Fibroblast of the conjunctiva (primary cell): ENCODE results near the gene NAPSA.
"Not testable (repeated sequence)": the region's sequence is repeated elsewhere in the genome, so short reads cannot be mapped to it uniquely, and the experiment has no call there.

Experiments
- DNase-seq: peaks from one replicate; pipeline ENCODE4 v3.0.0-alpha.2; 2010; ENCODE audit warnings: low read depth

NAPSA gene

DNA sequence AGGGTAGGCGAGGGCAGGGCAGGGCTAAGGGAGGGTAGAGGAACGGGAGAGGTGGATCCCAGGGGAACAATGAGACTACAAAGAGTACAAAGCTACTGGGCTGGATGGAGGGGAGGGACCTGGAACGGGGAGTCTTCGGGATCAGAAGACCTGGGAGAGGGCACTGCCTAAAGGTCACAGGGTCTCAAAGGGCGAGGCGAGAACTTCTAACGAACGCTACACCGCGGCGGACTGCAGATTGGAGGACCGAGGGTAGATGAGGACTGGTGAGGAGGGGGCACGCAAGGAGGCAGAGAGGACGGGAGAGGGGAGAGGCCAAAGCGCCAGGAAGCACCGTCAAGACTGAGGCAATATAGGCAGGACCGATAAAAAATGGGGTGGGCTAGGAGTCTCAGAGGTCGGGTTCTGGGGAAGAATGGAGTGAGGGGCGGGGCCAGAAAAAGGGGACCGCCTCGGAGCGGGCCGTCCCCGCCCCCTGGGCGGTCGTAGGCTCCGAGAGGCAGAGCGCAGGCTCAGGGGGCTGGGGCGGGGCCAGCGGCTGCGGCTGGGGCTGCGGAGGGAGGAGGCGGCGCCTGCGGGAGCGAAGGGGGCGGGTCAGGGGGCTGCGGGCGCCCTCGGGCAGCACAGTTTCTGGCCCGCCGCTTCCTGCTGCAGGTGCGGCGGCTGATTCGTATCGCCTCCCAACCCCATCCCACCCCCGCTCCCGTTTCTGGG is 34.9 kb downstream of the NAPSA start:
- no peak for DNase-seq

DNA sequence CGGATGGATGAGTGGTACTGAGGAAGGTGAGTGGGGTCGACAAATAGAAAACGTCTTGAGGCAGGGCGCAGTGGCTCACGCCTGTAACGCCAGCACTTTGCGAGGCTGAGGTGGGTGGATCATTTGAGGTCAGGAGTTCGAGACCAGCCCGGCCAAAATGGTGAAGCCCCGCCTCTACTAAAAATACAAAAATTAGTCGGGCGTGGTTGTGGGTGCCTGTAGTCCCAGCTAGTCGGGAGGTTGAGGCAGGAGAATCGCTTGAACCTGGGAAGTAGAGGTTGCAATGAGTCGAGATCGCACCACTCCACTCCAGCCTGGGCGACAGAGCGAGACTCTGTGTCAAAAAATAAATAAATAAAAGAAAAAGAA is 35.5 kb downstream of the NAPSA start:
- DNase-seq, result not testable (repeated sequence)

DNA sequence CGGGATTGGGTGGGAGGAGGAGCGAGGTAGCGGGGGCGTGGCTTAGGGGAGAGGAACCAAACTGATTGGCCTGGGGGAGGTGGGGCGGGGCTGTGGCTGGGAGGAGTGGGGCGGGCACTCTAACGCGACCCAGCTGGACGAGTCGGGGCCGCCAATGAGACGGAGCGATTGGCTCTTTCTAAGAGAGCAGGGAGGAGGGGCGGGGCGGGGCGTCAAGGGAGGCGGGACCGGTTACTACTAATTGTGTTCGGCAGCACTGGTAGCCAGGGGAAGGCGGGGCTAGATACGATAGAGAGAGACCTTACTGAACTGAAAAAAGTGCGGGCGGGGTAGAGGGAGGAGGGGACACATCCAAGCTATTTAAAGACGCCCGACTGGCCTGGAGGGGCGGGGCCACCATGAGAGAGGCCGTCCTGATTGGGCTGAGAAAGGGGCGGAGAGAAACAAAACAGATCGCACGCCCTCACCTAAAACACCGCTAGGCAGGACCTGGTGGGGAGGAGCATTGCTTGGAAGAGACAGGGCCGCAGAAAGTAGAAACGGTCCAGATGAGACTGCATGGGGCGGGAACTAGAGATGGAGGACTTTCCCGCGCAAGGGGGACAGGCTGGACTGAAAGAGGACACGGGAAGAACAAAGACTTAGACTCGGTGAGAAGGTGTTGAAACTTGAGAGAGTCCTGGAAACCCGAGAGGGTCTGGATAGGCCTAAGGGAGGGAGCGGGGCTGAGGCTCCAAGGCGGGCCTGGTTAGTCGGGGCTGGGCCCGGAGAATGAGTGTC is 36.1 kb downstream of the NAPSA start, which contains the start of gene KCNC3:
KCNC3 (minus strand) TSS at position 232 of the 780 bp plus-strand sequence. CDS start 295 bp downstream, outside the sequence.
- DNase-seq, result peak; percentile 89

DNA sequence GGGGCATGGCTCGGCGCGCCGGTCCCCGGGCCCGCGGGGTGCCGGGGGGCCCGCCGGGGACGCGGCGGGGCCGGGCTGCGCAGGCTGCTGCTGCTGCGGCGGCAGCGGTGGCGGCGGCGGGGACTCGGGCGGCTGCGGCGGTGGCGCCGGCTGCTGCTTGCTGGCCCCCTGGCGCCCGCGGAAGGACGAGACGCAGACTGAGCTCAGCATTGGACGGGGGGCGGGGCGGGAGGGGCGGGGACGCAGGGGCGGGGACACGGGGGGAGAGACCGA is 36.6 kb downstream of the NAPSA start:
- no peak for DNase-seq

DNA sequence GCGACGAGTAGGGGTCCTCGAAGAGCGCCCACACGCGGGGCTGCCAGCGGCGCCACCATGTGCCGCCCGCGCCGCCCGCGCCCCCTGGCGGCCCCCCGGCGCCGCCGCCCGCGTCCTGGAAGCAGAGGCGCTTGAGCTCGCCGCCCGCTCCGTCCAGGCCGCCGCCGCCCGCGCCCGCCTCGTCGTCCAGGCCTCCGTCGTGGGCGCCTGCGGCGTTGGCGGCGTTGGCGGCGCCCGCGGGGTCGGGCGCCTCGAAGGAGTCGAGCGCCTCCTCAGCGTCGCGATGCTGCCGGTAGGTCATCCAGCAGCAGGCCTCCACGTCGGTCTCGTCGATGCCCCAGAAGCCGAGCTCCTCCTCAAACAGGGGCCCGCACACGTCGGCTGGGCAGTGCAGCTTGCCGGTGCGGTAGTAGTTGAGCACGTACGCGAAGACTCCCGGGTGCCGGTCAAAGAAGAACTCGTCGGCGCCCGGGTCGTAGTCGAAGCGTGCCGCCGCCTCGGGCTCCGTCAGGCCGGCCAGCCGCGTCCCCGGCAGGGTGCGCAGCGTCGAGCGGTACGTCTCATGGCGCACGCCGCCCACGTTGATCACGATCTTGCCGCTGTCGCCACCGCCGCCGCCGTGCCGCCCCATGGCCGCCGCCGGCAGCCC is 37.1 kb downstream of the NAPSA start:
- no peak for DNase-seq

DNA sequence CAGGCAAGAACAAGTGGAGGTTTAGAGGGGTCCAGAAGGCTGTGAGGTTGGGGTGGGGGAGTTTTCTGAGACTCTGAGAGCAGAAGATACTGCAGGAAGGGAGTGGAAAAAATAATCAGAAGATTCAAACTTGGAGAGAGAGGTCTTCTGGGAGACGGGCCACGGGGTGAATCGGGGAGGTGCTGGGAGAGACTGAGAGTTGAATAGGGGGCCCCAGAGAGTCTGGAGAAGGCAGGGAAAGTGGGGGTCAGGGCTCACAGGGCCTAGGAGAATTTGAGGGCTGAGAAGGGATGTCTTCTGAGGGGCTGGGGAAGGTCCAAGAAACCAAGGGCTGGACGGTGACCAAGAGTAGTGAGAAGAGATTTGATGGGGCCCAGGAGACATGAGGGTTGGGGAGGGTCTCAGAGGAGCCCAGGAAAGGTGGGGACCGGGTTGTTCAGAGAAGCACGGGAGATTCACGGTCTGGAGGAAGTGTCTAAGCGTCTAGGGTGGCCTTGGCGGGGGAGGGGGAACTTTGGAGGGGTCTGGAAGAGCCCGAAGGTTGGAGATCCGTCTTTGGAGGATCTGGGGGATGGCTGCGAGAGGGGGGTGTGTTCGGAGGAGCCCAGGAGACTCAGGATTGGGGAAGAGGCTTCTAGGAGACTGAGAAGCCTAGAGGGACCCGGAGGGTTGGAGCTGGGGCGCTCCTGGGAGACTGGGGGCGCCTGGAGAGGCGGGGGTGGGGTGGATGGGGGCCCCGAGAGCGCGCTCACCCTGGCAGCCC is 37.8 kb downstream of the NAPSA start:
- no peak for DNase-seq

DNA sequence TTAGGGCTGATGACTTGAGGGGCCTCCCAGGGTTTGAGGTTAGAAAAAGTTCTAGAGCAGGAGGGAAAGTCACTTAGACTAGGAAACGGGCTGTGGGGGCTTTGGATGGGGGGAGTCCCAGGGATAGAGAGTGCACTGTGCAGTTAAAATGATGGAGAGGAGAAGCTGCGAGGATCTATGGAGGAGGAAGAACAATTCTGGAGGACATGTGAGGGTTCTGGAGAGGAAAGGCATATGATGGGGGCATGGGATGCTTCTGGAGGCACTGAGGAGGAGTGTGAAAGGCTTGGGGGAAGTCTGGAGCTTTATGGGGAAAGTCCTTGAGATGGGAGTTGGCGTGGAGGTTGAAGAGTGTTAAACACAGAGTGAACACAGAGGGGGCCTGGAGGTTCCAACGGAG is 38.4 kb downstream of the NAPSA start:
- DNase-seq, result no peak

DNA sequence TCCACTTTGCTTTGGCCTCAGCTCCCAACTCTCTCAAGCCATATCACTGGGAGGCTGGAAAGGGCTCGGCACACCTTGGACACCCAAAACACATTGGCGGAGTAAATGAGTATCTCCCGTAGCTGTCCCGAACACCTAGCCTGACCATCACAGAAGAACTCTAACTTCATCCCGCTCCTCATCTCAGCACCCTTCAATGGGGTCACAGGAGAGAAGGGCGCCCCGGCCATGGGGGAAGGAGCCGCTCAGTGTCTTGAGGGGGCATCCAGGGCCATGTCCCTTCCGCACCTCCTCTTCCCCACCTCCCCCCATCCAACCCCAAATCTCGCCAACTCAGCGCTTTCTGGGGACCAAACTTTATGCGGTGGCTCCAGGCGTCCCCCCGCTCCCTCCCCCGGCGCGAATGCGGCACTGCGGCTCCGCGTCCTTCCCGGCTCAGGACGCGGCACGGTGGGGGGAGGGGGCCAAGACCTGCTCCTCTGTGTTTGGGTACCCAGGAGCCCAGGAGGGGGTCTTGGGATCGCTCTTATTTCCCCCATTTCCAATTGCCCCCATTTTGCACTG is 39.3 kb downstream of the NAPSA start:
- no peak for DNase-seq

DNA sequence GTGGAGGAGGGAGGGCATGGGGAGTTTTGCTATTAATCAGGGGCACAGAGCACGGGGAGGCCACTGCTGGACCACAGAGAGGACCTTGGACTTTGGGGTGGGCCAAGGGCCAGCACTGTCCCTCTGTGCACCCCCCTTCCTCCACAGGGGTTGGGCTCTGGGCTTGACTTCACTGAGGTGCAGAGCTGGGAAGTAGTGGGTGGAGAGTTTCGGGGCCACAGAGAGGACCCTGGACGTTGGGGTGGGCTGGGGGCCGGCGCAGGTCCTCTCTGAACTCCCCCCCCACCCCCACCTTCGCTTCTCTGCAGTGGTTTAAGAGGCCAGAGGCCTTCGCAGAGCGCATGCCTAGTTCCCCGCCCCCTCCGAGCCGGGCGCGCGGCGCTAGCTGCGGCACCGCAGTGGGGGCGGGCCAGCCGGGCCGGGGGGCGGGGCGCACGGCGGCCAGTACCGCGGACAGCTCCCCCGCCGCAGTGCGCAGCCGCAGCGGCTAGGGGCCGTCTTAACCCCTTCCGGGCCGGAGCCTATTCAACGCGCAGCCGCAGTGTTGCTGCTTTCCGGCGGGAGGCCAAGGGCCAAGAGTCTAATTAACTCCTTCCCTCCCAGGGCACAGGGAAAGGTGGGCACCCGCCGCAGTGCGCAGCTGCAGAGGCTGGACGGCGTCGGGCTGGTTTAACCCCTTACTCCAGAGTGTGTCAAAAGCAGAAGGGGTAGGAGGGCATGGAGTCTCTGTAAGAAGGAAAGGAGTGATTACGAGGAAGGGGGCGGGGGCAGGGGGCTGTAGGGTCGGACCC is 39.9 kb downstream of the NAPSA start:
- DNase-seq, result no peak

DNA sequence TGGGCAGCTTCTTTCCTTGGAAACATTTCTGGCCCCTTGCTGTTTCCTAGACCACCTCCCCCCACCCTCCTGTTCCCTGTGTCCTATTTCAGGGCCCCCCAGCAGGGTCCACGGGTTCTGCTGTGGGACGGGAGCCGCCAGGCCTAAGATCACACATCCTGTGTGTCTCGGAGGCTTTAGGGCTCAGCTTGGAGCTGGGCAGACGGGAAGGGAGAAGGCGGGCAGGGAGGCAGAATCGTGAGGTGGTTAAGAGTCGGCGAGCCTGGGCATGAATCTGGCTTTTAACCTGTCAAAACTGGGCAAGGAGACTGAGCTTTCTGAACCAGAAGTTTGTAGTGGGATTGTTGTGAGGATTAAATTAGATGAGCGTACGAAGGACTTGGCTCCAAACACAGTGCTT is 41.1 kb downstream of the NAPSA start:
- no peak for DNase-seq

DNA sequence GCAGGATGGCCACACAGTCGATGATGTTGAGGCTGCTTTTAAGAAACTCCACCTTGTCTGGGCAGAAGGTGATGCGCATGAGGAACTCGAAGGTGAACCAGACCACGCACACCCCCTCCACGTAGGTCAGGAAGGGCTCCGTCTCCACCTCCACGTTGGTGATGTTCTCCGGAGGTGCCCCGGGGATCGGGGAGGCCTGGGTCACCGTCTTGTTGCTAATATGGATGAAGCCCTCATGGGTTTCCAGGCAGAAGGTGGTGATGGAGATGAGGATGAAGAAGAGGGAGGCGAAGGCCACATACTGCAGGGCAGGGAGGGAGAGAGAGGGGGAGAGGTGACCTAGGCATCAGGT is 41.7 kb downstream of the NAPSA start:
- no peak for DNase-seq

DNA sequence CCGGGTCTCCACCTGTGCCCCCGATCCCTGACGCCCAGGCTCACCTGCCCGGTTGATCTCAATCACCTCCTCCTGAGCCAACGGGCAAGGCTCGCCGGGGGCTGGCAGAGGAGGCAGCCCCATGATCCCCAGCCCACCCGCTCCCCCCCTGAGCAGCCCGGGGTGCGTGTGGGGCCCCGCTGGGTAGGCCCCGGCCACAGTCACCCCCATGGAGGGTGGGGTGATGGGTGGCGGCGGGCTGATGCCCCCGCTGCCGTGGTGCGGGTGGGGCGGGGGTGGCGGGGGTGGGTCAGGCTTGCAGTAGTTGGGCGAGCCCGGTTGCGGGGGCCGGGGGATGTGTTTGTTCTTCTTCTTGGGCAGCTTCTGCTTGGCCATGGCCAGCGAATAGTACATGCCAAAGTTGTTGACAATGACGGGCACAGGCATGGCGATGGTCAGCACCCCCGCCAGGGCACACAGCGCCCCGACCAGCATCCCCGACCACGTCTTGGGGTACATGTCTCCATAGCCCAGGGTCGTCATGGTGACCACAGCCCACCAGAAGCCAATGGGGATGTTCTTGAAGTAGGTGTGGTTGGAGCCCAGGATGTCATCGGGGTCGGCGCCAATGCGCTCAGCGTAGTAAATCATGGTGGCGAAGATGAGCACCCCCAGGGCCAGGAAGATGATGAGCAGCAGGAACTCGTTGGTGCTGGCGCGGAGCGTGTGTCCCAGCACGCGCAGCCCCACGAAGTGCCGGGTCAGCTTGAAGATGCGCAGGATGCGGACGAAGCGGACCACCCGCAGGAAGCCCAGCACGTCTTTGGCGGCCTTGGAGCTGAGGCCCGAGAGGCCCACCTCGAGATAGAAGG is 42.3 kb downstream of the NAPSA start:
- no peak for DNase-seq

DNA sequence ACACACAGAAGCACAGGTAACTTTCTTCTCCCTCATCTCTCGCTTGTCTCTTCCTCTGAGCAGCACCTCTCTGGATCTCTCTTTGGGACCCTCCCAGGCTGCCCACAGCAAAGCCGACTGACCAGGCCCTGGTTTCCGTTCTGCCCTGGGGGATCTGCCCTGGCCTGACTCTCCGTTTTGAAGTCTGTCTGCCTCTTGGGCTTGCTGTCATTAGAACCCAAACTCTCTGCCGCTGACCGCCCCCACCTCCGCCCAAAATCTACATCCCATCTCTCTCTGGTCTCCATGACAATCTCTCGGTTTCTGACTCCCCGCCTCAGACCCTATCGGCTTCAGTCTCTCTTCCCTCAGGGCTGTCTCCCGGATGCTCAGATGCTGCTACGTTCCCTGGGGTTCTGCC is 43.2 kb downstream of the NAPSA start:
- no peak for DNase-seq

DNA sequence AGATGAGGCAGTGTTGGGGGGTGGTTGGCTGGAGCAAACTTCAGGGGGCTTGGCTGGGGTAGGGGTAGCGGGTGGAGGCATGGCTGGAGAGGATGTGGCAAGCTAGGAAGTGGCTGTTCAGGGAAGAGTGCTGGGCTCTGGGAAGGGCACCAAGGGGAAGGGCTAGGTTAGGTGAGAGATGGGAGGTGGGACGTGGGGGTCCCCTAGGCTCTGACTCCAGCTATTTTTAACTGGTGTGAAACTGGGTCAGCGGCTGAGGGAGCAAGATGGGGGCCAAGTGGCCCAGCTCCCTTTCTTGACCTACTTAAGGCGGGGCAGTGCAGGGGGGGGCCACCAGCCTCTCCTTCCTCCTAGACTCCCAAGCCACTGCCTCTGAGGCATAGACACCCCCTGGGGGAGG is 43.6 kb downstream of the NAPSA start:
- no peak for DNase-seq

DNA sequence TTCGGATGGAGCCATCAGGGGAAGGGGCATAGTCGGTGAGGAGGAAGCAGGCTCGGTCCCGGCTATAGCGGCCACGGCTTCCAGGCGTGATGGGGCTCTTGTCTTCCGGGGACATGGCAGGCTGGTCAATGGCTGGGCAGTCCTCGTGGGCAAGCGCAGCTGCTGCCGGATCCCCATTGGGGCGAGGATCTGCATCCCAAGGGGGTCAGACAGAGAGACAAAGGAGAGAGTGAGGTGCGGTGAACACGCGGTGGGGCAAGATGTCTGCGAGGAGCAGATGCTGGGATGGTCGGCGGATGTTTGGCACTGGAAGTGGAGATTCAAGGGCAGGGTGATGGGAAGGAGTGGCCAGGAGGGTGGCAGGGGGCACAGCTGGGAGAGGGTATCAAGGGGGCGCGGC is 44.8 kb downstream of the NAPSA start:
- no peak for DNase-seq

DNA sequence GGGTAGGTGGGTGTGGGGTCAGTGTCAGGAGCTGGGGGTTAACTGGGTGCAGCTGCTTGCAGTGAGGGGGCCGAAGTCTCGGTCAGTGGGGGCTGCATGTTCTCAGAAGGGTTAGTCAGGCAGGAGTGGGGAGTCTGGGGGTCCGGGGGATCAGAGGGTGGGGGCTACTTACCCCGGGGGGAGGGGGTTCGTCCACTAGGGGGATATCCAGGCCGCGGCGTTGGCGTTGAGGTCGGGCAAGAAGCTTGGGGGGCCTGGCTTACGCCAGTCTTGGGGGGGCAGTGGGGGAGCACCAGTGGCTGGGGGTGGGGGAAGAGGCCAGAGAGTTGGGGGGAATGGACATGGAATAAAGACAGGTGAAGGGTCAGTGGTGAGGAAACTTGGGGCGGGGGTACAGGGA is 45.4 kb downstream of the NAPSA start:
- DNase-seq, result no peak

DNA sequence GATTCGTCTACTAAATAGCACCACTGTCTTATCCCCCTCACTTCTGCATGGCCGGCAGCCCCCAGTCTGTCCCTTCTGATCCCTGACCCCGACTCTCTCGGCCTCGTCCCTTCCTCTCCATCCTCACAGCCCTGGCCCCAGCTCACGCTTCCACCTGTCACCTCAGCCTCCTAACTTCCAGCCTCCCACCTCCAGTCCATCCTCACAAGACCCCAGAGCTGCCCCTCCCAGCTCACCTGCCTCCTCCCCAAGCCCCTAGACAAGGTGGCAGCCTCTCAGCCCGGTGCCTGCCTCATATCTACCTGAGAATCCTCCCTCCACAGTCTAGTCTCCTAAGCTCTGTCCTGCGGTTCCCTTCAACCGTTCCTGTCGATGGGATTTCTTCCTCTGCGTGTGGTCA is 46.3 kb downstream of the NAPSA start:
- no peak for DNase-seq

DNA sequence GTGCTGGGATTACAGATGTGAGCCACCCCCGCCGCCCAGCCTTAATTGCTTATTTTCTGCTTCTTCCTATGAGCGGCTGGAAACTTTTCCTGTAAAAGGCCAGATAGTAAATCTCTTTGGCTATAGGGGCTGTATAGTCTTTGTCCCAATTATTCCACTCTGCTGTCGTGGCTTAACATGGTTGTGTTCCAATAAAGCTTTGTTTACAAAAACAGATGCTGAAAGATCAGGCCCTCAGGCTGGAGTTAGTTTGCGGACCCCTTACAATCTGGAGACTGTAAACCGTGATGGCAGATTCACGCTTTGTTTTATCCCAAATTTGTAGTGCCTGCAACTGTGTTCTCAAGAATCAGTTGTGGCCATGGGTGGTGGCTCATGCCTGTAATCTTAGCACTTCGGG is 47.0 kb downstream of the NAPSA start:
- DNase-seq, result no peak

DNA sequence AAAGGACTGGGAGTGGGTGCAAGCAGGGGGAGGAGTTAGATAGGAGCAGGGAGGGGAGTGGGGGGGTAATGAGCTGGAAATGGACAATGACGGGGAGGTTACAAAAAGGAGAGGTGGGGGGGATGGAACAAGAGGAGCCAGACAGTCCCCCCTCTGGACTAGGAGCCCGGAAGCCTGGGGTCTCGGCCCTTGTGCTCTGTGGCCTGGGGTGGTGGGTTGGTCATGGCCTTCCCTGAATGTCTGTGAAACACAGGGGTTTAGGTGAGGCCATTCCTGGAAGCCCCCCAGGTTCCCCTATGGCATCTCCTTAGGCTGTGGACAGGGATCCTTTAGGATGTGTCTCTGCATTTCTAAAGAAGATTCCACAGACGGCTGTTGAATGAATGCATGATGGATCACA is 48.3 kb downstream of the NAPSA start:
- no peak for DNase-seq

DNA sequence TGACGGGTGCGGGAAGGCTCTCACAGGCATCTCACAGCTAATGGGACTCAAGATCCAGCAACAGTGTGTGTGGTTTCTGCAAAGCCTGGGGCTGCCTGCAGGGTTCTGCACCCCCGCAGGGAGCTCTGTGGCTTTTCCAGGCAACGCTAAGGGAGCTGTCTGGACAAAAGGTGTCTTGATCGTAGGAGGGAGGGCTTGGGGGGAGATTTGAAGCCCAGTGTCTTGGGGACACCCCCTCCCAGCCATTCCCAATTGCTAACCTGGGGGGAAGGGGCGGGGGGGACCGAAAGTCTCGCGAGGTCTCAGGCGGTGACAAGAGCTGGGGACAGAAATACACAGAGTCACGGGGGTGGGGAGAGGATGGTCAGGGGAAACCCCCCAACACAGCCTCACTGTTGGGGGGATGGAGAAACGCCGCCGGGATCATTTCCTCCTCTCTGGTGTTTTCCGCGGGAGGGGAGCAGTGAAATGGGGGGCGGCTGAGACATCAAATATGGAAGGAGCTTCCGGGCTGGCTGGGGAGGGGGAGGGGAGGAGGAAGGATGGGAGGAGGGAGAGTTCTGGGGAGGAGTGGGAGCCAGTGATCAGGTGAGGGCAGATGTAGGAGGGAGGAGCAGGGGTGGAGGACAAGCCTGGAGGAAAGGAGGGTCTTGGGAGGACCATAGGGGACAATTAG is 49.5 kb downstream of the NAPSA start:
- no peak for DNase-seq
